AG08396 (cell line): Measurements from ENCODE around the gene INO80.
"Not testable (repeated sequence)": the region's sequence is repeated elsewhere in the genome, so short reads cannot be mapped to it uniquely, and the experiment has no call there.

ENCODE experiments used
- DNase-seq: peaks from one replicate; pipeline ENCODE4 v3.0.0; 2012; ENCODE audit warnings: low spot score, mixed read lengths

INO80 gene

DNA sequence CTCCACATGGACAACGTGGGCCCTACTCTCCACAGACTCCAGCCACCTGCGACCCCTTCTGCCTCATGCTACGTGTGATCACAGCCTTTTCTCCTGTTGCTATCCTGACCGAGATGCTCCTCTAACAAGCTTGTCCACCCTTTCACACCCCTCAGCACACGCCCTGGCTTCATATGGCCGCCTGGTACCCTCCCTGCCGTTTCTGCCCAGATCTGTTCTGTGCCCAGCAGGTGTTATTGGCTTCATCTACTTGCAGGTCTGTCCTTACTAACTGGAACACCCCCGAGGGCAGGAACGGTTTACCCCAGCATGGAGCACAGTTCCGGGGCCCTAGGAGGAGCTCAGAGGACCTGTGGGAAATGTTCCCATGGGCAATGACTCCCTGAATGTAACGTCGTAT lies 152.9 kb downstream of the INO80 start:
- no peak for DNase-seq

DNA sequence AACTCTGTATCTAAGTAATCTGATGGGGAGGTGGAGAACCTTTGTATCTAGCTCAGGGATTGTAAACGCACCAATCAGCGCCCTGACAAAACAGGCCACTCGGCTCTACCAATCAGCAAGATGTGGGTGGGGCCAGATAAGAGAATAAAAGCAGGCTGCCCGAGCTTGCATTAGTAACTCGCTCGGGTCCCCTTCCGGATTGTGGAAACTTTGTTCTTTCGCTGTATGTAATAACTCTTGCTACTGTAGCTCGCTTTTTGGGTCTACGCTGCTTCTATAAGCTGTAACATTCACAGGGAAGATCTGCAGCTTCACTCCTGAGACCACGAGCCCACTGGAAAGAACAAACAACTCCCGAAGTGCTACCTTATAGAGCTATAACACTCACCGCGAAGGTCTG lies 153.8 kb downstream of the INO80 start:
- not testable (repeated sequence) for DNase-seq

DNA sequence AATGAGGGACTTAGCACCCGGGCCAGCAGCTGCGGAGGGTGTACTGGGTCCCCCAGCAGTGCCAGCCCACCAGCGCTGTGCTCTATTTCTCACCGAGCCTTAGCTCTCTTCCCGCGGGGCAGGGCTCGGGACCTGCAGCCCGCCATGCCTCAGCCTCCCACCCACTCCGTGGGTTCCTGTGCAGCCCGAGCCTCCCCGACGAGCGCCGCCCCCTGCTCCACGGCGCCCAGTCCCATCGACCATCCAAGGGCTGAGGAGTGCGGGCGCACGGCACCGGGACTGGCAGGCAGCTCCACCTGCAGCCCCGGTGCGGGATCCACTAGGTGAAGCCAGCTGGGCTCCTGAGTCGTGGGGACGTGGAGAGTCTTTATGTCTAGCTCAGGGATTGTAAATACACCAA lies 154.3 kb downstream of the INO80 start:
- not testable (repeated sequence) for DNase-seq

DNA sequence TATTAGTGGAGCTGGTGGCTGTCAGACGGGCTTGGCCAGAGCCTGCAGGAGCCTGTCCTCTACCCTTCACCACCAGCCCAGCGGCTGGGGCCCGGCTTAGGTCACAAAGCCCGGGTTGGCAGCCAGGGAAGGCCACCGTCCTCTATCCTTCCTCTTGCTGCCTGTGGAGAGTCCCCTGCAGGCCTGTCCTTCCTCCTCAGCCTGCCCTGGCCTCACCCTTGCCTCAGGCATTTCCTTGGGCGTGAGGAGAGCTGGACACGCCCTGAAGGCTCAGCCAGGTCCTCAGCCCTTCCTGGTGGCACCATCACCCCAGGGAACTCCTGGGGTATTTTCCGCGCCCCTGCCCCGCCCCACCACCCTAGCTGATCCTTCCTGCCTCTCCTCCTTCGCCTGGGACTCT lies 155.2 kb downstream of the INO80 start:
- DNase-seq, result no peak

DNA sequence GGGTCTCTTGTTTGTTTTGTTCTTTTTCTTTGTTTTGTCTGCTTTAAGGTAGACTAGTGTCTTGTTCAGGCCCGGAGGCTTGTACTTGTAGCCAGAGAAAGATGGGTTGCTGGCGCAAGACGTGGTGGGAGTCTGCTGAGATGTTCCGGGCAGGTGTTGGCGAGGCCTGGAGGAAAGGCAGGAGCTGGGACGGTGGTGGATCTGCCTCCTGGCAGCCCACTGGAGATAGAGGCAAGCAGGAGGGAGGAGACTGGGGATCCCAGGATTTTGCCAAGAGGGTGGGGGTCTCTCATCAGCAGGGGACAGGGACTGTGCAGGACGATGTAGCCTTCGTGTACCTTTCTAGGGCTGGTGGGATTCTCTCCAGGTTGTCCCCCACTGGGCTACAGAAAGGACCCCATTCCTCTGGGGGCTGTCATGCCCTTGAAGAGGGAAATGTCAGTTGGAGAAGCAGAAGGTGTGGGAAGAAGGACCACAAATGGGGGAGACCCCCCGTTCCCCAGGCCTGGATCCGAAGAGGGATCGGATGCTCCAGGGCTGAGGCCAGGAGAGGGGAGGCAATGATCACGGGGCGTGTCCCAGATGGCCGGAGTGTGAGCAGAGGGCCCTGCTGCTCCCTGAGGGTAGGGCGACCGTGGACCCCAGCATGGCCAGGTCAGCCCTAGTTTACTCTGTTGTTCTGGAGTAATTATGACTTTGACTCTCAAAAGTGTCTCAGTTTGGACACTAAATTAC lies 155.8 kb downstream of the INO80 start:
- no peak for DNase-seq

DNA sequence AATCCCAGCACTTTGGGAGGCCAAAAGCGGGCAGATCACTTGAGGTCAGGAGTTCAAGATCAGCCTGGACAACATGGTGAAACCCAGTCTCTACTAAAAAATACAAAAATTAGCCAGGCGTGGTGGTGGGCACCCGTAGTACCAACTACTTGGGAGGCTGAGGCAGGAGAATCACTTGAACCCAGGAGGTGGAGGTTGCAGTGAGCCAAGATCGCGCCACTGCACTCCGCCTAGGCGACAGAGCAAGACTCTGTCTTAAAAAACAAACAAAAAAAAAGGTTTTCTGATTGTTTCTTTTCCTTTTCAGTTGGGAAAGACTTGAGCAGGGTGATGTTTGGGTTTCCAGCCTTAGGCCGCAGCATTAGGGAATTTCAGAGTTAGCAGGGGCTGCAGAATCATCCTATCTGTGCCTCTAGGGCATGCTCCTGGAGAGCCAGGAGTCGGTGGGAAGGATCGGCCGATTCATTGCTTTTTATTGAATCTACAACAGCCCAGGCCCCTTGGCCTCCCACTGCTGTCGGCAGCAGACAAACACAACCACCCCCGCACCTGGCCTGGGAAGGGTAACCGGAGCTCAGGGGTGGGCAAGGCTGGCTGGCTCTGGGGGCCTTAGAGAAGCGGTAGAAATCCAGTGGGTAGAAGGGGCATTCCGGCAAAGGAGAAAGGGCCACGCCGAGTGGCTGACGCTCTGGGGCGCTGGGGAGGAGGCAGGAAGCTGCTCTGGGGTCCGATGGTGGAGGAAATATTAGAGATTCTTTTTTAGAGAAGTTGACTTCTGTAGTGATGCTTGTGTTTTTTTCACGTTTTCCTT lies 156.5 kb downstream of the INO80 start:
- no peak for DNase-seq

DNA sequence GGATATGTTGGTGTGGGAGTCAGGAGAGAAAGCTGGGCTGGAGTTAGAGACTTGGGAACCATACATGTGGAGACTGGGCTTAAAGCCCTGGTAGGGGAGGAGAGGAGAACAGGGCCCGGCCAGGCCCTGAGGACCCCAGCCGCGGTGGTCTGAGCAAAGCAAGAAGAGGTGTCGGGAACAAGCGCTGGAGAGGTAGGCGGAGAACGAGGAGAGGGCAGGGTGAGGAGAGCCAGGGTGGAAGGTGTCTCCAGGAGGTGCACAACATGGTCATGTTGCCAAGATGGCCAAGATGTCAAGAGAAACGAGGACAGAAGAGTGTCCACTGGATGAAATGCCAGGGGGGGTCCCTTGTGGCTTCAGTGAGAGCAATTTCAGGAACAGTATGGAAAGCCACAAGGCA lies 157.4 kb downstream of the INO80 start:
- no peak for DNase-seq

DNA sequence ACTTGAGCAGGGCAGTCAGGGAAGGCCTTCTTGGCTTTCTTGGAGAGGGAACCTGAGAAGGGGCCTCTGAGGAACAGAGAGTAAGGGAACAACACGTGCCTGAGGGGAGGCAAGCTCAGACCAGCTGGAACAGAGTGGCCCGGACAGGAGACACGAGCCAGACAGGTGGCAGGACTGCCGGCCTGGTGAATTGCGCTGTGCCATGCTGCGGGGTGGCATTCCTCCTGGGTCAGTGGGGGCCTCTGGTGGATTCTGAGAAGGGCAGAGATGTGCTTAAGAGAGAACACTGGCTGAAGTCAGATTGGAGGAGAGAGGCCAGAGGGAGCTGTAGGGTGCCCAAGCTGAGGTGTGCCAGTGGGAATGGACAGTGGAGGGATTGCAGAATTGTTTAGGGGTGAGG lies 157.9 kb downstream of the INO80 start:
- DNase-seq, result no peak

DNA sequence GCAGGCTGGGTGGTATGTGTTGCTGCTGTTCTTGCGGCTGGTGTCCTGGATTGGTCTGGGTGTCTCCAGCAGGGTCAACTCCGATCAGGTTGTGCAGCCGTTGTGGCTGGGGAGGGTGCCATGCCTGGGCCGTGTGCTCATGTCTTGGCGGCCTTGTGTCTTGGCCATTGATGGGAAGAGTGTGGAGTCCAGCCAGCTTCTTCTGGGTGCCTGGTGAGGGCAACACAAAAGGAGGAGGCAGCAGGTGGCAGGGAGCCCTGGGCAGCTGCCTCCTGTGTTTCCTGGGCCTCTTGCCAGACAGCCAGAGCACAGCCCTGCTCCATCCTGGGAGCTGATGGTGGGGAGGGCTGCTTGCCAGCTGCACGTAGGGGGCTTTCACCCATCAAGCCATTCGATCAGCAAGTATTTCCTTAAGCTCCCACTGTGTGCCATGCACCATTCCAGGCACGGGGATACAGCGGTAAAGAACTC lies 158.5 kb downstream of the INO80 start:
- DNase-seq, result no peak

DNA sequence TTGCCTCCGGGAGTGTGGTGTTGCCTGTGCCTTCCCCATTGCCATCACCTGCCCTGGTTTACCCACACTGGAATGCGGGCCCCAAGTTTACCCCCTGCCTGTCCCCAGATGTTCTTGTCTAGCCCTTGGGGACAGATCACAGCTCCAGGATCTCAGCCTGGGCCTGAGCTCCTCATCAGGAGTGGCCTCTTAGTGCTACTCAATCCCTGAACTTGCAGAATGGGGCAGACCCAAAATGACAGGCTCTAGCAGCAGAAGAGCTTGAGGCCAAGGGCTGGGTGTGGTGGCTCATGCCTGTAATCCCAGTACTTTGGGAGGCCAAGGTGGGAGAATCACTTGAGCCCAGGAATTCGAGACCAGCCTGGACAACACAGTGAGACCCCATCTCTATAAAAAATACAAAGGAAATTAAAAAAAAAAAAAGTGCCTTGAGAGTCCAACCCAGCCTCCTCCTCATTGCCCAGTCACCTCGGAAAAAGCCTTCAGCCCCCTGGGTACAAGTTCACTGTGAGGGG lies 159.0 kb downstream of the INO80 start:
- DNase-seq, result no peak

DNA sequence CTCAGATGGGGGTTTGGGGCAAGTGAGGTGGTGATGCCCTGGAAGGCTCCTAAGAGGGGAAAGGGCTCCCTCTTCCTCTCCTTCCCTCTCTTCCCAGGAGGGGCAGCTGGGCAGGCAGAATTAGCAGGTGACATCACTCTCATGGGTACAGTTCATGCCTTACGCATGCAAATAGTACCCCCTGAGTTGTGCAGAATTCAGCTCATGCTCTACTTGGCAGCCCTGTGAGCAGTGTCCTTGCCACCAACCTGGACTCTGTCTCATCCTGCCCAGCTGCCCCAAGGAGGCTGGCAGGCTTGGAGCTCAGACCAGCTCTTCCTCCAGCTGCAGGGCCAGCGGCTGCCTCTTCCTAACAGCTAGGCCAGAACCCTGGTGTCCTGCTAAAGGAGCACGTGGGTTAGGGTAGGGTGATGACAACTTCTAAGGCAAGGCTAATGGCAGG lies 159.5 kb downstream of the INO80 start:
- no peak for DNase-seq

DNA sequence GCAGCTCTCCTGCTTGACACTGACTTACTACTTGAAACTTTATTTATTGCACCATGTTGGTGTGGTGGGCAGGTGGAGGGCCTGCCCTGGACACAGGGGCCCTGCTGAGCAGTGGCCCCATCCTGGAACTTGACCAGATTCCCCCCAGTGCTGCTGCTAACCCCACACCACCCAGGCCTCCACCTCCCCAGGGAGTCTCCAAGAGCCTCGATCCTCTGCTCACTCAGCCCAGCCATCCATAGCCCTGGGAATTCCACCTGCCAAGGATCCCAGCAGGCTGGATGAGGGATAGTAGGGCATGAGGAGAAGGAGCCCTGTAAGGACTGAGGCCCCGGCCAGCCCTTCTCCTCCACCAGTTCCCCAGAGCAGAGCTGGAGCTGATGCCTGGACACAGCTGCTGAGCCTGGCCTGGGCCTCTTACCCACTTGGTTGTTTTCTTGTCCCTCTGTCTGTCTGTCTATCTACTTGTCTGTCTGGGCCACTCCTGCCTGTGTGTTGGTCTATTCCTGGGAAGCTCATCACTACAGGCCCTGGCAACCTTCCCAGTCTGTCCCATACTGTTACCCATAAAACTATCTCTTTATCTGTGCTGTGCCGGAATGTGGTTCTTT lies 160.0 kb downstream of the INO80 start:
- DNase-seq, result no peak

DNA sequence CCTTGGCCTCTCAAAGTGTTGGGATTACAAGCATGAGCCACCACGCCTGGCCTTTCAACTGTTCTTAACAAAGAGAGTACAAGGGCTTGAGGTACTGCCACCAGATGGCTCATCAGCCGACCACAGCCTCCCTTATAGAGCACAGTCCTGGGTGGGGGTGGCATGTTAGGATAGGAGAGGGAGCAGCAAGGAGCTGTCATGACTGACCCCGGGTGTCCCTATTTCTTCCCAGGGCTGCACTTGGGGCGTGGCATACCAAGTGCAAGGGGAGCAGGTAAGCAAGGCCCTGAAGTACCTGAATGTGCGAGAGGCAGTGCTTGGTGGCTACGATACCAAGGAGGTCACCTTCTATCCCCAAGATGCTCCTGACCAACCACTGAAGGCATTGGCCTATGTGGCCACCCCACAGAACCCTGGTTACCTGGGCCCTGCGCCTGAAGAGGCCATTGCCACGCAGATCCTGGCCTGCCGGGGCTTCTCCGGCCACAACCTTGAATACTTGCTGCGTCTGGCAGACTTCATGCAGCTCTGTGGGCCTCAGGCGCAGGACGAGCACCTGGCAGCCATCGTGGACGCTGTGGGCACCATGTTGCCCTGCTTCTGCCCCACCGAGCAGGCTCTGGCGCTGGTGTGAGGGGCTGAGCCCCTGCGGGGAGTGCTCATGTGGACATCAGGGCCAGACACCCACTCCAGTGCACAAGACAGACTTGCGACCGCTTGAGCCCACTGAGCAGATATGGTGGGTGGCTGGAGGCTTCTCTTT lies 160.8 kb downstream of the INO80 start:
- DNase-seq, result no peak

DNA sequence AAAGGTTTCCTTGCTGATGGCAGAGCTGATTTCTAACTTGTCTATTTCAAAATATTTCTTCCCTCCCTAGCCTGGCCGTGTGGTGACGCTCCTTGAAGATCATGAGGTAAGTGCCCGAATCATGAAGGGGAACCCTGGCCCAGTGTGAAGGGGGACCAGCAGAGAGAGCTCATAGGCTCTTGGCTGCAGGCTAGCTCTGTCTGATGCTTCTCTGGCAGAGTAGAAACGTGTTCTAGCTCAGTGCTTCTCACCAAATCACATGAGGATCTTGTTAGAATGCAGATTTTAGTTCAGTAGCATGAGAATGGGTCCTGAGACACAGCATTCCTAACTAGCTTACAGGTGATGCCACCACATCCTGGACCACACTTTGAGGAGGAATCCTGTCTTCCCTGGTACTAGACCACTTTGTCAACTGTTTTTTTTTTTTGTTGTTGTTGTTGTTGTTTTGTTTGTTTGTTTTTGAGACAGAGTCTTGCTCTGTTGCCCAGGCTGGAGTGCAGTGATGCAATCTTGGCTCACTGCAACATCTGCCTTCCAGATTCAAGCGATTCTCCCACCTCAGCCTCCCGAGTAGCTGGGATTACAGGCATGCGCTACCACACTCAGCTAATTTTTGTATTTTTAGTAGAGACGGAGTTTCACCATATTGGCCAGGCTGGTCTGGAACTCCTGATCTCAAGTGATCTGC lies 161.8 kb downstream of the INO80 start:
- not testable (repeated sequence) for DNase-seq

DNA sequence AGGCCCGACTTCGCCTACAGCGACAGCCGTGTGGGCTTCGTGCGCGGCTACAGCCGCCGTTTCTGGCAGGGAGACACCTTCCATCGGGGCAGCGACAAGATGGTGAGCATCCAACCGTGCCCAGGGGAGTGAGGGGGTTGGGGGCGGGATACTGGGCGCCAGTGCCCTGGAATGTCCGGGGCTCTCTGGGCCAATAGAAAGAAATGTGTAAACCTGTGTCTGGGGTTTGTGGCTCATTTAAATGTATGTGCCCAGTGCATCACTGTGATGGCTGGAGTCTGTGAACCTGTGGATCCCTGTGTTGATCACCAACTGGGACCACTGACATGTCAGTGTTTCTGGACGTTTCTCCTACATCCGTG lies 162.4 kb downstream of the INO80 start:
- DNase-seq, result no peak

DNA sequence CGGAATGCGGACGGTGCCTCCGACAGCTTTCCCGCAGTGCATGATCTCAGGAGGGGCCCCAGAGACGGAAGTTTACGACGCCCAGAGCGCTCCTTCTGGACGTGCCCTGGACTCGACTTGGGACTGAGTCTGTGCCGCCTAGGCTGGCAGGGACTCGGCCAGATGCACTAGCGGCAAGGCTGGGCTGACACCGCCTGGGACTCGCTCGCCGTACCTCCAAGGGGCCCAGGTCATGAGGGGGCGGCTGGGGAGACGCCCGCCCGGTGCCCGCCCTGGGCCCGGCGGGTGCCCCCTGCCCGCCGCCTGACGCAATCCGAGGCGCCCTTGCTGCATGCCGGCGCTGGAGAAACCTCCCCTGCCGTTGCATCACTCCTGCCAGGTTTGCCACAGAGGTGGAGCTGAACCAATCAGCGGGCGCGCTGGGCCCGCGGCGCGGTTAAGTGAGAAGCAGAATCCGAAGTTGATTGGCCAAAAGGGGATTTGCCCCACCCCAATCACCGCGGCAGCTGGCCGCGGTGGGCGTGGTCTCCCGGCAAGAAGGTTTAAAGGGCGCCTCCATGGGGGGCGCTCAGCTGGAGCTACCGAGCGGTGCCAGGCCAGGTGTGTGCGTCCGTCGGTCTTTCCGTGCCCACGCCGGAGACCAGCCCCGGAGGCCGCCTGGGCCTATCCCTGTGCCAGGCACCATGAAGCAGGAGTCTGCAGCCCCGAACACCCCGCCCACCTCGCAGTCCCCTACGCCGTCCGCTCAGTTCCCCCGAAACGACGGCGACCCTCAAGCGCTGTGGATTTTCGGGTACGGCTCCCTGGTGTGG lies 163.0 kb downstream of the INO80 start, which contains the start of gene CHAC1:
CHAC1 (plus strand) TSS at position 571 of the 812 bp plus-strand sequence; CDS start at position 684, 113 bp downstream.
- DNase-seq, result peak; percentile 100

DNA sequence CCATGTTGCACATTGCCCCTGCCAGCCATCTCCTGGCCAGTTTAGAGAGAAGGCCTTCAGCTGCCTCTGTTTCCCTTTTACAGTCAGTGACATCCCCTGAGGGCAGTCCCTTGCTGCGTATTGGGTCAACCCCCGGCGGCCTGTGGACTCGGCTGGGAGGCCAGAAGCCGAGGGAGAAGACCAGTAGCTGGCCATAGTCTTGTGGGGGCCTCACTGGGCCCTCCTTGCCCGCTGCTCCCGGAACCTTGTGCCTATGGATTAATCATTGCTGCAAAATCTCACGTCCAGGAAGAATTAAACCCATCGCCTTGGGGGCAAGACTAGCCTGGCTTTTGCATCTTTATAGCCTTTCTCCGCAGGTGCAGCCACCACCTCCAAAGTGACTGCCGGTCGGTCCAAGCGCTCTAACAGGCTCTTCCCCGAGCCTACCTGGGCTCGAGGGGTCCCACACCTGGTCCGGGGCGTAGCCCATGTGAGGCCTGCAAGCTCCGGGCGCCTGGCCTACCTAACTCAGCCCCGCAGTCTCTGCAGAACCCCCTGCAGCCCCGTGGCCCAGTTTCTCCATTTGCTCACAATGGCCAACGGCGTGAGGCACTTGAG lies 163.7 kb downstream of the INO80 start:
- DNase-seq, result no peak

DNA sequence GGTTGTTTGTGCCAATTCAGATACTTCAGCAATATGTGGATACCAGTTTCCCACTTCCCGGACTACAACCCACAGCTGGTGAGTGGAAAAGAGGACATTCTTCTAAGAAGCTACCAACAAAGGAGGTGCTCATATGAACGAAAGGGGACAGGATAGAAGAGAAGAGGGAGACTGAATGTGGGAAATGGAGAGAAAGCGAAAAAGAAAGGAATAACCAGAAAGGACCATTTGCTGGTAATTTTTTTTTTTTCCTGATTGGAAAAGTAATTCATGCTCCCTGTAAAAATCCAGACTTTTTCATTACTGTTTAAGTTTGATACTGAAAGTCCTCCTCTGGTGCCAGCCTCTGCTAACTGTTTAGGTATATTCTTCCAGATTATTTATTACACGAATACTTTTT lies 164.3 kb downstream of the INO80 start:
- DNase-seq, result no peak

DNA sequence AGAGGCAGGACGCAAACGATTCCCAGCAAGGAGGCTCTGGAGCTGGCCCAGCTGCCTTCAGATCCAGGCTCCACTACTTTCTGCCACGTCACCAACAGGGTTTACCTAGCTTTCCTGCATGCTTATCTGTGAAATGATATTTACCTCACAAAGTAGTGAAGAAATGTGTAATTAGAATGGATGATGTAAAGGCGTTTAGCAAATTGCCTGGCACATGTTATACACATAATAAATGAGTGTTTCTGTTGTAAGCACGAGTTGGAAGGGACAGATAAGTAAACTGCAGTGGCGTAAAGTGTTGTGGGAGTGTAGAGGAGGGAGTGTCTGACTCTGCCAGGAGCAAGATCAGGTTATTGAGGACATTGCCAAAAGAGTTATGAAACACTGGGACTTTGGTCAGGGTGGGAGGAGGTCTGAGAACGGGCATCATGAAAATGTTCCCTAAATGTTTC lies 166.3 kb downstream of the INO80 start:
- no peak for DNase-seq
